Endothelial cell of umbilical vein (primary cell): ENCODE measurements around the gene ATG4D.

Source experiments
- EZH2 ChIP-seq: IDR thresholded peaks from 2 replicates; pipeline ENCODE4 v1.6.1; 2012; ENCODE audit warnings: borderline replicate concordance, low read depth, mild to moderate bottlenecking, moderate library complexity, low read length, inconsistent platforms; ENCODE audit not compliant: severe bottlenecking
- FOS ChIP-seq: IDR thresholded peaks from 2 replicates; pipeline ENCODE4 v1.6.1; 2011; ENCODE audit warnings: mild to moderate bottlenecking, low read length, moderate library complexity, borderline replicate concordance; ENCODE audit not compliant: insufficient read depth
- GATA2 ChIP-seq: IDR thresholded peaks from 2 replicates; pipeline ENCODE4 v1.7.0; 2011; ENCODE audit warnings: low read depth, mild to moderate bottlenecking, moderate library complexity, mixed read lengths, low read length; ENCODE audit not compliant: insufficient read length, insufficient read depth
- JUN ChIP-seq: IDR thresholded peaks from 2 replicates; pipeline ENCODE4 v1.6.1; 2011; ENCODE audit warnings: borderline replicate concordance, low read depth; ENCODE audit not compliant: insufficient read length, insufficient read depth
- MAX ChIP-seq: IDR thresholded peaks from 2 replicates; pipeline ENCODE4 v1.6.1; 2011; ENCODE audit not compliant: insufficient read depth, insufficient read length
- MYC ChIP-seq: IDR thresholded peaks from one replicate; pipeline ENCODE4 v1.6.1; 2011; ENCODE audit warnings: mild to moderate bottlenecking, low read depth, low read length
- POLR2A ChIP-seq: IDR thresholded peaks from 2 replicates; pipeline ENCODE4 v1.6.1; 2012; ENCODE audit warnings: low read depth, mild to moderate bottlenecking, control low read depth, low read length
- POLR2AphosphoS5 ChIP-seq: IDR thresholded peaks from 2 replicates; pipeline ENCODE4 v1.6.1; 2012; ENCODE audit warnings: low read depth, mild to moderate bottlenecking, control low read depth, low read length, moderate library complexity; ENCODE audit not compliant: insufficient read depth
- TF ChIP-seq, protein P1 (sequence below), 2 donors: IDR thresholded peaks; 1 replicate in 1 of 2; 2 replicates in 1 of 2; pipeline ENCODE4 v1.5.1; 2011; ENCODE audit warnings: low read length in 2 of 2, mild to moderate bottlenecking in 2 of 2, moderate library complexity in 2 of 2, control low read depth in 1 of 2, inconsistent platforms in 1 of 2, low read depth in 1 of 2; ENCODE audit not compliant: insufficient read depth in 1 of 2; ENCODE audit errors: extremely low read depth in 1 of 2

GRCh38 chr19:10517760-10518443 is 25.8 kb upstream of the ATG4D start:
- TF ChIP-seq, protein P1, sequence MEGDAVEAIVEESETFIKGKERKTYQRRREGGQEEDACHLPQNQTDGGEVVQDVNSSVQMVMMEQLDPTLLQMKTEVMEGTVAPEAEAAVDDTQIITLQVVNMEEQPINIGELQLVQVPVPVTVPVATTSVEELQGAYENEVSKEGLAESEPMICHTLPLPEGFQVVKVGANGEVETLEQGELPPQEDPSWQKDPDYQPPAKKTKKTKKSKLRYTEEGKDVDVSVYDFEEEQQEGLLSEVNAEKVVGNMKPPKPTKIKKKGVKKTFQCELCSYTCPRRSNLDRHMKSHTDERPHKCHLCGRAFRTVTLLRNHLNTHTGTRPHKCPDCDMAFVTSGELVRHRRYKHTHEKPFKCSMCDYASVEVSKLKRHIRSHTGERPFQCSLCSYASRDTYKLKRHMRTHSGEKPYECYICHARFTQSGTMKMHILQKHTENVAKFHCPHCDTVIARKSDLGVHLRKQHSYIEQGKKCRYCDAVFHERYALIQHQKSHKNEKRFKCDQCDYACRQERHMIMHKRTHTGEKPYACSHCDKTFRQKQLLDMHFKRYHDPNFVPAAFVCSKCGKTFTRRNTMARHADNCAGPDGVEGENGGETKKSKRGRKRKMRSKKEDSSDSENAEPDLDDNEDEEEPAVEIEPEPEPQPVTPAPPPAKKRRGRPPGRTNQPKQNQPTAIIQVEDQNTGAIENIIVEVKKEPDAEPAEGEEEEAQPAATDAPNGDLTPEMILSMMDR (IDR thresholded peaks at IDR 0.05; ENCODE audit: extremely low read depth in 1 of 2, insufficient read depth in 1 of 2, low read depth in 1 of 2, low read length in 2 of 2): no peak
- TF ChIP-seq MAX (no peak), JUN (no peak), POLR2A (no peak), EZH2 (no peak), POLR2AphosphoS5 (no peak), FOS (no peak), MYC (no peak), GATA2 (no peak)
